T-helper 2 cell treated with Interferon-gamma antibody and Interleukin-4, amounts not matched to agents 100 ng/mL and 5 ng/mL, for 36 hours (primary cell): ENCODE results near the gene TPM4. TPM values are rescaled to one million over a fixed set of nuclear protein-coding genes. Genes with fewer than 3 reads are reported as not detected.

Experiments
- intact Hi-C: fragments of 100-400 bp; cut with micrococcal nuclease; formaldehyde crosslinking; loops from one replicate; pipeline ENCODE4 v1.15.1; 2023
- total RNA-seq: library from RNA; stranded (reverse); gene quantifications from 2 replicates; pipeline ENCODE4 v1.2.3, GENCODE V29; 2022

Gene TPM4
- total RNA-seq, 1 donor from 2014 or later, result 515 TPM

- intact Hi-C loops, result loop anchor here (1.0 to 2.0 kb wide), 4 partner anchors 8 to 64 kb away; partner anchors contain the start of genes HSH2D and RAB8A
These were observed 43.0 kb downstream of the TPM4 start for GRCh38 chr19:16119075-16119857.

GRCh38 chr19:16121141-16121540 lies 44.8 kb downstream of the TPM4 start:
- intact Hi-C loops, result no loop called here

GRCh38 chr19:16121967-16122366 lies 45.7 kb downstream of the TPM4 start:
- intact Hi-C loops, result no loop called here

- intact Hi-C loops, result no loop called here
These were observed 48.7 kb downstream of the TPM4 start for GRCh38 chr19:16124953-16125352.

- intact Hi-C loops, result no loop called here
These were observed 49.6 kb downstream of the TPM4 start for GRCh38 chr19:16125737-16126495.

- intact Hi-C loops, result no loop called here
These were observed 50.8 kb downstream of the TPM4 start for GRCh38 chr19:16127080-16127479.

- intact Hi-C loops, result no loop called here
These were observed 51.6 kb downstream of the TPM4 start for GRCh38 chr19:16127776-16128371.

GRCh38 chr19:16131648-16132047 lies 55.4 kb downstream of the TPM4 start:
- intact Hi-C loops, result no loop called here

GRCh38 chr19:16133818-16134217 lies 57.5 kb downstream of the TPM4 start:
- intact Hi-C loops, result no loop called here

GRCh38 chr19:16134510-16134909 lies 58.2 kb downstream of the TPM4 start:
- intact Hi-C loops, result no loop called here

GRCh38 chr19:16135430-16136127 lies 59.3 kb downstream of the TPM4 start:
- intact Hi-C loops, result no loop called here

DNA sequence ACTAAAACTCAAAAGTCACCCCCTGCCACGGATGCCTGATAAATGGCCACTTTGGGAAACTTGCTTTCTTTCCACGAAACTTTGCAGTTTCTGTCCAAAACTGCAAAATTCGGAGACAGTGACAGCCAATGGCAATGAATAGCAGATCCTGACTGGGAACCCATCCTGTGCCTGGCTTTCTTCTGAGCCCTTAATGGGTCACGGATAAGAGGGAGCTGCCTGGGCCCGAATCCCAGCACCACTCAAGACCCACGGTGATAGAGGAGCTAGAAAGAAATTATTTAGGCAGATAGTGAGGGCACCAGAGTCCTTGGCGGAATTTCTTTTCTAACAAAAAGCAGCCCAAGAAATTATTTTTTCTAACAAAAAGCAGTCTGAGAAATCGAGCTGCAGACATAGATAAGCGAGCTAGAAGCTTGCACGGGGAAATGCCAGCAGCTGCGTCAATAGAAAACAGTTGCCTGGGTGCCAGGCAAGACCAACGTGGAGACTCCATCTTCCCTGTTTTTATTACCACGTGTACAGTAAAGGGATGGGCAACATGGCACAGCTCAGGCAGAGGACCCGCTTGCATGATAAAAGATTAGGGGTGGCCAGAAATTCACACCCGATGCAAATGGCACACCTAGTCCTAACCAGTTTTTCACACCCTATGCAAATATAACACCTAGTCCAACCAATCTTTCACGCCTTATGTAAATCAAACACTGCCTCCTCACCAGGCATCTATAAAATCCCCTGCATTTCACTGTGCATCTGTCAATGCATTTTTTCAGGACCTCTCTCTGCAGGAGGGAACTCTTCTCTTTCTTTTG lies 60.1 kb downstream of the TPM4 start:
- intact Hi-C loops, result no loop called here

- intact Hi-C loops, result no loop called here
These were observed 63.5 kb downstream of the TPM4 start for GRCh38 chr19:16139752-16140151.

- intact Hi-C loops, result no loop called here
These were observed 64.7 kb downstream of the TPM4 start for GRCh38 chr19:16141043-16141442.

DNA sequence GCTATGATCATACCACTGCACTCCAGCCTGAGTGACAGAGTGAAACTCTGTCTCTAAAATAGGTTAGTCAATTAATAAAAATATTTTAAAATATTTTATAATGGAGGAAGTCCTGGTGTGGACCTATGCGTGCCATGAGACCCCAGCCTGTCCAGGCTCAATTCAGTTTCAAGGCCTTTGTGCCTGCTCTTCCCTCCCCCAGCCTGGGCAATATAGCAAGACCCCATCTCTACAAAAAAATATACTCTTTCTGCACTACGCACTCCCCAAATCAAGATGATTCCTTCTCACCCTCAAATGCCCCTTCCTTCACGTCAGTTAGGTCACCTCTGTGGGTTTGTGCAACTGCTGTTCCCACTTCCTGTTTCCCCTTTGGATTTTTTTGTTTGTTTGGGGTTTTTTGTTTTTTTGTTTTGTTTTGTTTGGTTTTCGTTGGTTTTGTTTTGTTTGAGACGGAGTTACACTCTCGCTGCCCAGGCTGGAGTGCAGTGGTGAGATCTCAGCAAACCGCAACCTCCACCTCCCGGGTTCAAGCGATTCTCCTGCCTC lies 65.8 kb downstream of the TPM4 start:
- intact Hi-C loops, result loop anchor here (2.0 kb wide), 1 partner anchor 23 kb away; no protein-coding TSS in a partner anchor

- intact Hi-C loops, result loop anchor here (2.0 kb wide), 1 partner anchor 25 kb away; no protein-coding TSS in a partner anchor
These were observed 67.3 kb downstream of the TPM4 start, which contains the start of gene HSH2D for GRCh38 chr19:16143399-16144215. Gene HSH2D (plus strand): TSS chr19:16143685. CDS start chr19:16148751, 5,066 bp downstream.

GRCh38 chr19:16144216-16144581 lies 67.9 kb downstream of the TPM4 start:
- intact Hi-C loops, result no loop called here

- intact Hi-C loops, result no loop called here
These were observed 69.8 kb downstream of the TPM4 start for GRCh38 chr19:16146112-16146511.
